Thyroid gland (tissue), 4 donors: ENCODE measurements around the gene HECW1. TPM values are rescaled to one million over a fixed set of nuclear protein-coding genes. Genes with fewer than 3 reads are reported as not detected.

Source experiments
- DNase-seq, 2 donors: peaks; one replicate each; pipeline ENCODE4 v3.0.0-alpha.2; 2019
- H3K27ac ChIP-seq, 3 donors: fragments of 200-600 bp; sonication (generic); 1 replicate in 2 of 3; 2 replicates in 1 of 3; pipeline ENCODE4 v1.5.1; 2016 to 2019; ENCODE audit warnings: mild to moderate bottlenecking in 1 of 3, moderate library complexity in 1 of 3
- H3K27me3 ChIP-seq: fragments of 200-600 bp; sonication (generic); one replicate; pipeline ENCODE4 v1.5.1; 2019
- H3K36me3 ChIP-seq, 2 donors: fragments of 200-600 bp; sonication (generic); one replicate each; pipeline ENCODE4 v1.5.1; 2016 to 2019
- H3K4me1 ChIP-seq, 2 donors: fragments of 200-600 bp; sonication (generic); one replicate each; pipeline ENCODE4 v1.5.1; 2017 to 2019
- H3K4me3 ChIP-seq, 3 donors: fragments of 200-600 bp; sonication (generic); replicated peaks in 1 of 3; 1 replicate in 2 of 3; 2 replicates in 1 of 3; pipeline ENCODE4 v1.5.1; 2016; ENCODE audit warnings: mild to moderate bottlenecking in 1 of 3
- H3K9me3 ChIP-seq: fragments of 200-600 bp; sonication (generic); one replicate; pipeline ENCODE4 v1.5.1; 2017
- CTCF ChIP-seq, 6 experiments: fragments of 200-600 bp in 3 of 6; fragments of 450-650 bp in 3 of 6; sonication (generic) in 3 of 6; IDR thresholded peaks; one replicate each; pipeline ENCODE4 v1.5.1; 2016 to 2019; ENCODE audit warnings: antibody characterized with exemption in 6 of 6, mild to moderate bottlenecking in 2 of 6, inconsistent platforms in 1 of 6, moderate library complexity in 1 of 6
- POLR2A ChIP-seq, 2 donors: fragments of 450-650 bp; IDR thresholded peaks; one replicate each; pipeline ENCODE4 v1.6.1; 2017; ENCODE audit warnings: antibody characterized with exemption in 2 of 2, mild to moderate bottlenecking in 2 of 2, moderate library complexity in 1 of 2
- WGBS, 2 donors: methylation state at CpG; one replicate each; pipeline ENCODE4 v1.1.5; 2017; 5-methylcytosine and 5-hydroxymethylcytosine counted together
- intact Hi-C: fragments of 100-400 bp; cut with DNase I; formaldehyde crosslinking; loops from one replicate; pipeline ENCODE4 v1.15.1; 2023
- total RNA-seq, 4 donors: library from RNA; depleted of rRNA; stranded (reverse); fragments of >200 nt; gene quantifications; one replicate each; pipeline ENCODE4 v1.2.3, GENCODE V29; 2016

The HECW1 gene
- total RNA-seq, 4 donors from 2014 or later, result 0.67 to 4.7 (median 2.3) TPM

- Histone ChIP-seq H3K9me3 (no peaks in the 10 kb centered on the region), H3K27me3 (no peaks in the 10 kb centered on the region), H3K36me3 (no peaks in the 10 kb centered on the region), H3K27ac (no peak overlapping the region), H3K4me1 (no peaks in the 10 kb centered on the region), H3K4me3 (no peak overlapping the region)
- intact Hi-C loops, result no loop called here
- WGBS, 2 donors, result 86 to 89% methylated on average over 12 to 13 of the region's 13 CpGs
- DNase-seq, result no peak
- no peak for TF ChIP-seq CTCF (IDR thresholded peaks at IDR 0.05)
- no peak for TF ChIP-seq POLR2A (IDR thresholded peaks at IDR 0.05)
These were observed 399.5 kb downstream of the HECW1 start for GRCh38 chr7:43511769-43512515.

- Histone ChIP-seq H3K36me3 (no peaks in the 10 kb centered on the region), H3K27ac (no peak overlapping the region), H3K9me3 (no peaks in the 10 kb centered on the region), H3K4me3 (no peak overlapping the region), H3K27me3 (no peaks in the 10 kb centered on the region), H3K4me1 (no peaks in the 10 kb centered on the region)
- DNase-seq, result no peak
- TF ChIP-seq POLR2A (IDR thresholded peaks at IDR 0.05), result no peak
- TF ChIP-seq CTCF (IDR thresholded peaks at IDR 0.05), result no peak
- intact Hi-C loops, result no loop called here
- 24 to 25% methylated on average over 8 of the region's 8 CpGs for WGBS, 2 donors
These were observed 400.8 kb downstream of the HECW1 start for GRCh38 chr7:43513251-43513650.

GRCh38 chr7:43516581-43517342 lies 404.3 kb downstream of the HECW1 start:
- Histone ChIP-seq H3K36me3 (no peaks in the 10 kb centered on the region), H3K4me1 (no peaks in the 10 kb centered on the region), H3K4me3 (no peak overlapping the region), H3K27ac (no peak overlapping the region), H3K9me3 (no peaks in the 10 kb centered on the region), H3K27me3 (no peaks in the 10 kb centered on the region)
- DNase-seq, result no peak
- WGBS, 2 donors, result 87% methylated on average over 9 of the region's 9 CpGs
- intact Hi-C loops, result no loop called here
- TF ChIP-seq POLR2A (IDR thresholded peaks at IDR 0.05) (no peak), CTCF (IDR thresholded peaks at IDR 0.05) (no peak)

GRCh38 chr7:43517464-43517863 lies 405.0 kb downstream of the HECW1 start:
- WGBS, 2 donors, result 42 to 59% methylated on average over 2 of the region's 2 CpGs
- no peak overlapping the region for H3K27ac ChIP-seq
- intact Hi-C loops, result no loop called here
- H3K27me3 ChIP-seq, result no peaks in the 10 kb centered on the region
- DNase-seq, result no peak
- H3K9me3 ChIP-seq, result no peaks in the 10 kb centered on the region
- H3K36me3 ChIP-seq, result no peaks in the 10 kb centered on the region
- TF ChIP-seq CTCF (IDR thresholded peaks at IDR 0.05), result no peak
- TF ChIP-seq POLR2A (IDR thresholded peaks at IDR 0.05), result no peak
- H3K4me1 ChIP-seq, result no peaks in the 10 kb centered on the region
- no peak overlapping the region for H3K4me3 ChIP-seq

- intact Hi-C loops, result no loop called here
- Histone ChIP-seq H3K9me3 (no peaks in the 10 kb centered on the region), H3K27me3 (no peaks in the 10 kb centered on the region), H3K36me3 (no peaks in the 10 kb centered on the region), H3K4me3 (no peak overlapping the region), H3K27ac (no peak overlapping the region), H3K4me1 (no peaks in the 10 kb centered on the region)
- DNase-seq, result no peak
- TF ChIP-seq POLR2A (IDR thresholded peaks at IDR 0.05) (no peak), CTCF (IDR thresholded peaks at IDR 0.05) (no peak)
- 83 to 88% methylated on average over 8 of the region's 8 CpGs for WGBS, 2 donors
These were observed 407.8 kb downstream of the HECW1 start for GRCh38 chr7:43520201-43520600.
